DND-41 (cell line): ENCODE measurements around the gene VTCN1.

Experiments
- CTCF ChIP-seq: IDR thresholded peaks from 2 replicates; pipeline ENCODE4 v1.5.1; 2012; ENCODE audit warnings: borderline replicate concordance, low read length, moderate library complexity, mild to moderate bottlenecking; ENCODE audit not compliant: poor library complexity, severe bottlenecking; ENCODE audit errors: extremely low read depth
- EZH2 ChIP-seq: IDR thresholded peaks from 3 replicates; pipeline ENCODE4 v1.6.1; 2012; ENCODE audit warnings: borderline replicate concordance, low read depth, mild to moderate bottlenecking, moderate library complexity, low read length, inconsistent platforms; ENCODE audit not compliant: severe bottlenecking

GRCh38 chr1:117136749-117137148 lies 74.0 kb downstream of the VTCN1 start:
- TF ChIP-seq EZH2, result no peak
- TF ChIP-seq CTCF, result no peak
